ENCODE data around the gene MX2. TPM values are rescaled to one million over a fixed set of nuclear protein-coding genes. Genes with fewer than 3 reads are reported as not detected.
A peak's percentile ranks its signal among the peaks of the same experiment; 100 is the strongest.

The MX2 gene
- total RNA-seq, 1 donor from 2014 or later = 4.2 TPM

- intact Hi-C loops (cut with DNase I) = no loop called here
- ATAC-seq (ENCODE audit: poor library complexity) (peak; percentile 45), DNase-seq (peak; percentile 65)
These were observed 1.6 kb upstream of the MX2 start for GRCh38 chr21:41360072-41360821.

DNA sequence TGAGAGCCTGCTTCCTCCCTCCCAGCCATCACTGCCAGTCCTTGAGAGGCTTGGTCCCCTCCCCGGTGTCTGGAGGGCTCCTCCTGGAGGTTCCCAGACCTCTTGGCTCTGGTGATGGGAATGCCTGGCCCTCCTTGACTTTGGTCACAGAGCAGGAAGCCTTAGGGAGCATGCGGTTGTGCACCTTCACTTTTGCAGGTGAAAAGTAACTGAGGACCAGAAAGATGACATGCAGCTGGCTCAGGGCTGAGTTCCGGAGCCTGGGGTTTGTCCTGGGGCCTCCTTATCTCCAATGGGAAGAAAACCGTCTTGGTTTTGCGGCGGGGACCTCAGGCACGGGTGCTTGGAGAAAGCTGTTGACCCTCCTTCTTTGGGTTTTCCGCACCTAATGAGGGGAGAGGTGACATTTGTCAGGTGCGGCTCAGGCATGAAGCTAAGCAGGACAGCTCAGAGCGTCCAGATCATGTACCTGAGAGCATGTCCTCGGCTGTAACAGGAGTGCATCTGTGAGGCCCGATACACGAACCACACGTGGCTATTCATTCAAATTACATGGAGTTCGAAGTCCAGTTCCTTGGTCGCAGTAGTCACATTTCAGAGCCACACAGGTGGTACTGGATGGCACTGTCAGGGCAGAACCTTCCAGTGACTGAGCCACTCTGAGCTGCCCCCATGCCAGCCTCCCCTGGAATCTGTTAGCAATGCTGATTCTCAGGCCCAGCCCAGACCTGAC lies 608 bp upstream of the MX2 start:
- intact Hi-C loops (cut with DNase I) = no loop called here
- DNase-seq = no peak
- no peak for ATAC-seq (ENCODE audit: poor library complexity)

DNA sequence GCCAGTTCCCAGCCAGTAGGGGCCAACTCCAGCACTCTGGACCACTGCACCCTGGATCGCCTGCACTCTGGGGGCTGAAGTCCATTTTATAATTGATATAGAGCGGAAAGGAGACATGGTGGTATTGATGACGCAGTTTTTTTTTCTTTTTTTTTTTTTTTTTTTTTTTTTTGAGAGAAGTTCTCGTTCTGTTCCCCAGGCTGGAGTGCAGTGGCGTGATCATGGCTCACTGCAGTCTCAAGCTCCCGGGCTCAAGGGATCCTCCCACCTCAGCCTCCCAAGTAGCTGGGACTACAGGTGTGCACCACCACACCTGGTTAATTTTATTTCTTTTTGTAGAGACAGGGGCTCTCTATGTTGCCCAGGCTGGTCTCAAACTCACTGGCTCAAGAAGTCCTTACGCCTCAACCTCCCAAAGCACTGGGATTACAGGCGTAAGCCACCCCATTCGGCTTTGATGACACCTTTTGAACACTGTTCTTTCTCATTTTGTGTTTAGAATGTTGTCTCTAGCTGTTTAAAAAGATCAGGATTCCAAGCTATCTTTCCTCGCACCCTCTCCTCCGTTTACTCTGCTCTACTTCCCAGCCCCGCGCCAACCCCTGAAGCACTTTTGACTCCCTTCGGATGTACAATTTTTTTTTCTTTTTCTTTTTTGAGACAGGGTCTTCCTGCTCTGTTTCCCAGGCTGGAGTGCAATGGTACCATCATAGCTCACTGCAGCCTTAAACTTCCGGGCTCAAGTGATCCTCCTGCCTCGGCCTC lies 960 bp downstream of the MX2 start:
- no peak for DNase-seq
- intact Hi-C loops (cut with DNase I) = no loop called here
- ATAC-seq (ENCODE audit: poor library complexity) = no peak

DNA sequence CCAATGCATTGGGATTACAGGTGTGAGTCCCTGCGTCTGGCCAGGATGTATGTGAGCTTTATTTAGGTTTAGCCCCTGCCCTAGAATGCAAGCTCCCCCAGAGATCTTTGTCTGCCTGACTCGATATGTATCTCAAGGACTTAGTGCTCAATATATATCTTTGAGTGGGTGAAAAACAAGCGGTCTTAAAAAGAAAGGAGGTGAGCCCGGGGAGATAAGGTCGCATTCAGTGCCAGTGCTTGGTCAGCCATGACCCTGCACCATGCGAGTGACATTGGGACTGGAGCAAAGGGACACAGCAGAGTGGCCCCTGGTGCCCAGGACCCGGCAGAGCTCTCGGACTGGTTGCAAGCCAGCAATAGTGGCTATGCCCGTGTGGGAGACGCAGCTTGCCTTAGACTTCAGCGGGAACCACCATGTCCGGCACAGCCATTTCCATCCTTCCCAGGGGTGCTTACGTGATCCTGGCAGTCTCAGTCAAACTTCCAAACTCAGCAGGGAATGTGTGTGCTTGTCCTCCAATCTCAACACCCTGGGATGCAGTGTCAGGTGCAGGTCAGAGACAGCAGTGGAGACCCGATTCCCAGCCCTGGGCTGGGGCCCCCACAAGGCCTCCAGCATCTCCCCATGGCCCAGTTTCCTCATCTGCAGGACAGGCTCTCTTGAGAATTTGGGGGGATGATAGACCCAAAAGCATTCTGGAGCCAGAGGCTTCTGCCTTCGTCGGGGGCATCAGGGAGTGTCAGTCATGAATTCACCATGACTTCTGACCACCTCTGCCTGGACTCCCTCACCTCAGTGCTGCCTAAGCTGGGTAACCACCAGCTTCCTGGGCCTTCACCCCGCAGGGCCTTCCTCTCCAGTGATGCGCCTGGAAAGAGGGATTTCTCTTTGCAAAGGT lies 1.8 kb downstream of the MX2 start:
- intact Hi-C loops (cut with DNase I) = no loop called here
- no peak for DNase-seq
- ATAC-seq (ENCODE audit: poor library complexity) = no peak

GRCh38 chr21:41364308-41364707 lies 2.5 kb downstream of the MX2 start:
- DNase-seq (no peak), ATAC-seq (ENCODE audit: poor library complexity) (no peak)
- intact Hi-C loops (cut with DNase I) = no loop called here

DNA sequence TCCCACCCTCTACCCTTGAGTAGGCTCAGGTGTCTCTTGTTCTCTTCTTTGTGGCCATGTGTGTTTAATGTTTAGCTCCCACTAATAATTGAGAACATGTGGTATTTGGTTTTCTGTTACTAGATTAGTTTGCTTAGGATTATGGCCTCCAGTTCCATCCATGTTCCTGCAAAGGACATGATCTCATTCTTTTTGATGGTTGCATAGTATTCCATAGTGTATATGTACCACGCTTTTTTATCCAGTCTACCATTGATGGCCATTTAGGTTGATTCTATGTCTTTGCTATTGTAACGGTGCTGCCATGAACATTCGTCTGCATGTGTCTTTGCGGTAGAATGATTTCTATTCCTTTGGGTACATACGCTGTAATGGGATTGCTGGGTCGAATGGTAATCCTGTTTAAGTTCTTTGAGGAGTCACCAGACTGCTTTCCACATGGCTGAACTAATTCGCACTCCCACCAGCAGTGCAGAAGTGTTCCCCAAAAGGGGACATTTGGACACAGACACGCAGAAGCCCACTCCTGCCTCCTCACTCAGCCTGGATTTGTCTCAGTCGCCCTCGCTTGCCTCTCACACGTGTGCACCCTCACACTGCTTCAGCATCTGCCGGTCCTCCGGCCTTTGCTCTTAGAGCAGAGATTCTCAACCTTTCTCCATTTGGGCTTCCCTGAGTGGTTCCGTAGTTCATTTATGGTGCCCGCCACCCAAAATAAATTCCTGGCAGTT lies 3.7 kb downstream of the MX2 start:
- intact Hi-C loops (cut with DNase I) = no loop called here
- ATAC-seq (ENCODE audit: poor library complexity) = no peak
- no peak for DNase-seq

GRCh38 chr21:41366522-41367151 lies 4.8 kb downstream of the MX2 start:
- ATAC-seq (ENCODE audit: poor library complexity) = no peak
- intact Hi-C loops (cut with DNase I) = no loop called here
- peak; percentile 59 for DNase-seq

- ATAC-seq (ENCODE audit: poor library complexity) (no peak), DNase-seq (no peak)
- intact Hi-C loops (cut with DNase I) = no loop called here
These were observed 5.6 kb downstream of the MX2 start for GRCh38 chr21:41367301-41367944.

GRCh38 chr21:41367945-41368734 lies 6.3 kb downstream of the MX2 start:
- intact Hi-C loops (cut with DNase I) = no loop called here
- no peak for ATAC-seq (ENCODE audit: poor library complexity)
- DNase-seq = no peak

GRCh38 chr21:41368735-41369104 lies 6.9 kb downstream of the MX2 start:
- ATAC-seq (ENCODE audit: poor library complexity) = no peak
- DNase-seq = no peak
- intact Hi-C loops (cut with DNase I) = no loop called here

- DNase-seq (peak; percentile 59), ATAC-seq (ENCODE audit: poor library complexity) (peak; percentile 62)
- intact Hi-C loops (cut with DNase I) = no loop called here
These were observed 7.5 kb downstream of the MX2 start for GRCh38 chr21:41369105-41369919.

- DNase-seq = peak; percentile 59
- ATAC-seq (ENCODE audit: poor library complexity) = peak; percentile 28
- intact Hi-C loops (cut with DNase I) = no loop called here
These were observed 8.4 kb downstream of the MX2 start for GRCh38 chr21:41369920-41370839.

DNA sequence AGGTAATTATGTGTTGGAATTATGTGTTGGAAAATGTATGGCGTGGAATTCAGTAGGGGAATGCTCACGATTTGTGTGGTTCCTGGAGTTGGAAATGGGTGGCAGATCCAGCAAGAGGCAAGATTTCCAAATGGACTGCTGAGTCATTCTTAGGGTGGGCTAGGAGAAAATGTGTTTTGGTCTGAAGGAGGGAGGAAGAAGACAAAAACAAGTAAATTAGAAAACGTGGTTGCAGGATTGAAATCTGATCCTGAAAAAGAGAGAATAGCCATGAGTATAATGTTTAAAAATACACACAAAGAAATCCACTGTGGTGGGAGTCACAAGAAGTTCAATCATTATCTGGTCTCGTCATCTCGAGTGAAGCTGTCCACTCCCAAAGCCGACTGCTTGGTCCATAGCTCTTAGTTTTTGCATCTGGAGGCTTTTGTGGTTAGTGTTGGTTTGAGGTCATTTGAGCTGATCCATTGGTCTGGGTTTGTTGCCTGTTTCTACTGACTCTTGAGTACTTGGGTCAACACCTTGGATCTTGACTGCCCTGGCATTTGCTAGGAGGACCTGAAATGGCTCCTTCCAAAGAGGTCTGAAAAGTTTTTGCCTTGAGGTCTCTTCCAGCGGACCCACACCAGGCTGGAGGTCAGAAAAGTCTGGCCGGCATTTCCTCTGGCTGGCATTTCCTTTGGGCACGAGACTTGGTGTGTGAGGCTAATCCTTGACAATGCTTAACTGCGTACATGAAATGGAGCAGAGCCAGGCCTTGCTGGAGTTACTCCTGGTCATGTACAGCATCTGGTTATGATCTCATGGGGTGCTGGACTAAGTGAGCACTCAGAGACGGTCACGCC lies 9.2 kb downstream of the MX2 start:
- ATAC-seq (ENCODE audit: poor library complexity) = no peak

DNA sequence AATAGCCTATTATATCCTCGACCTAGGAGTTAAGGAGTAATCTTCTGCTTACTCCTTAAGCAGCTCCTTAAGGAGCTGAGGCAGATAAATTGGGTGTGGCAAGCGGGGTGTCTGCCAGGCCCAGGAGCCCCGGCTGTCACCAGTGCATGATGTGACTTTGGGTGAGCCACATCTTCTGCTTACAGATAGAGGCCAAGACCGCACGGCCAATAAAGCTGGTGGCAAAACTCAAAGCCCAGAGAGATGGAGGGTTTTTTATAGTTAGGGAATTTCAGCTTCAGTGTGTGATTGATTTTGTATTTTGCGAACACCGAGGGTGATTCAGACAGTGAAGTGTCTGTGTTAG lies 9.8 kb downstream of the MX2 start:
- no peak for DNase-seq
- intact Hi-C loops (cut with DNase I) = no loop called here

More for the DNA sequence above, 9.2 kb downstream of the MX2 start:
- intact Hi-C loops (cut with DNase I) = no loop called here
- DNase-seq = no peak

More for the DNA sequence above, 9.8 kb downstream of the MX2 start:
- no peak for ATAC-seq (ENCODE audit: poor library complexity)

All from Right ventricle myocardium superior (tissue), 1 donor.